GM12872 (cell line): ENCODE data around the gene OSTF1.

Experiments
- TF ChIP-seq, protein P1 (sequence below): IDR thresholded peaks from 3 replicates; pipeline ENCODE4 v1.5.1; 2011; ENCODE audit warnings: low read depth, mild to moderate bottlenecking, low read length, moderate library complexity; ENCODE audit not compliant: insufficient read depth

OSTF1 gene

GRCh38 chr9:75086541-75087288 lies 1.6 kb upstream of the OSTF1 start:
- TF ChIP-seq, protein P1, sequence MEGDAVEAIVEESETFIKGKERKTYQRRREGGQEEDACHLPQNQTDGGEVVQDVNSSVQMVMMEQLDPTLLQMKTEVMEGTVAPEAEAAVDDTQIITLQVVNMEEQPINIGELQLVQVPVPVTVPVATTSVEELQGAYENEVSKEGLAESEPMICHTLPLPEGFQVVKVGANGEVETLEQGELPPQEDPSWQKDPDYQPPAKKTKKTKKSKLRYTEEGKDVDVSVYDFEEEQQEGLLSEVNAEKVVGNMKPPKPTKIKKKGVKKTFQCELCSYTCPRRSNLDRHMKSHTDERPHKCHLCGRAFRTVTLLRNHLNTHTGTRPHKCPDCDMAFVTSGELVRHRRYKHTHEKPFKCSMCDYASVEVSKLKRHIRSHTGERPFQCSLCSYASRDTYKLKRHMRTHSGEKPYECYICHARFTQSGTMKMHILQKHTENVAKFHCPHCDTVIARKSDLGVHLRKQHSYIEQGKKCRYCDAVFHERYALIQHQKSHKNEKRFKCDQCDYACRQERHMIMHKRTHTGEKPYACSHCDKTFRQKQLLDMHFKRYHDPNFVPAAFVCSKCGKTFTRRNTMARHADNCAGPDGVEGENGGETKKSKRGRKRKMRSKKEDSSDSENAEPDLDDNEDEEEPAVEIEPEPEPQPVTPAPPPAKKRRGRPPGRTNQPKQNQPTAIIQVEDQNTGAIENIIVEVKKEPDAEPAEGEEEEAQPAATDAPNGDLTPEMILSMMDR, result no peak

DNA sequence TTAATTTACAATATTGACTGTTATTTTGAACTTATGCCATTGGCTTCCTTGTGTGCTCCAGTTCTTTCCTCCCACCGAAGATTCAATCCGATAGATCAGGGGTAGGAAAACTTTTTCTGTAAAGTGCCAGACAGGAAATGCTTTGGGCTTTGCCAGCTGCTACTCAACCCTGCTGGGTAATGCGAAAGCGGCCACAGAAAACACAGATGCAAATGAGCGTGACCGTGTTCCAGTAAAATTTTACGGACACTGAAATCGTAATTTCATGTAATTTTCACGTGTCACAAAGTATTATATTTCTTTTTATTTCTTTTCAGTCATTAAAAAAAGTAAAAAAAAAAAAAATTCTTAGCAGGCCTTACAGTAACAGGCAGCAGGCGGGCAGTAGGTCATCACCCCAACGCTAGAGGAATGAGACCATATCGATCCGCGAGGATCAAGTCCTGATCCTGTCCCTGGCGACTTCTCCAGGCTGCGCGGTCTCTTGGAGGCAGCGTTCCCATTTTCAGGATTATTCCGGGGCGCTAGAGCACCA lies 958 bp upstream of the OSTF1 start:
- TF ChIP-seq, protein P1, result no peak

DNA sequence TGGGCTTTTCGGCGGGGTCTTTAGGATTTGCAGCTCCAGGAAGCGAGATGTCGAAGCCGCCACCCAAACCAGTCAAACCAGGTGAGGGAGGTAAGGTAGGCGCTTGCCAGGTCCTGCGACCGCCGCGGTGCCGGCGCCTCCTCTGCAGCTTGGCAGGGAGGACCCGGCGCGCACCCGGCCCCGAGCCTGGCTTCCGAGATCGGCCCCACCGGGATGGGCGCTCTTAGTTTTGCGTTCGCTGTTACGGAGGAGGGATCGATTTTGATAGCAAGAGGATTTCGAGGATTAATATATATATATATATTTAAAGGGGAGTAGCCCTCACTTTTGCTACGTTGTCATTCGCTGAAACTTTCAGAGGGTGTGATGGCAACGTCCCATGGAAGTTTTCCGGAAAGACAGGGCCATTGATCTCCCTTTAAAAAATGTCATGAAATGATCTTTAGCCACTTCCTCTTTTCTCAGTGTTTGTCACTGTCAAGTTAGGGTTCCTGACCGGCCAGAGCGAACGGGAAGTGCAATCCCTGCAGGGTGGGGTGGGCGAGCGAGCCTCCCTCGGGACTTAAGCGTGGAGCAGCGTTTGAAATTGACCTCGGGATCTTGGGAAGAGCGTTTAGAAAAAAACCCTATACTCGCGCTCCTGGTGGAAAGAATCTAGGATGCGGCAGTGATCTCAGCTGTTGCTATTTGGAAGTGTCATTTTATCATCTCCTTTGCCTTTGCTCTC lies 495 bp downstream of the OSTF1 start:
- TF ChIP-seq, protein P1, result no peak

DNA sequence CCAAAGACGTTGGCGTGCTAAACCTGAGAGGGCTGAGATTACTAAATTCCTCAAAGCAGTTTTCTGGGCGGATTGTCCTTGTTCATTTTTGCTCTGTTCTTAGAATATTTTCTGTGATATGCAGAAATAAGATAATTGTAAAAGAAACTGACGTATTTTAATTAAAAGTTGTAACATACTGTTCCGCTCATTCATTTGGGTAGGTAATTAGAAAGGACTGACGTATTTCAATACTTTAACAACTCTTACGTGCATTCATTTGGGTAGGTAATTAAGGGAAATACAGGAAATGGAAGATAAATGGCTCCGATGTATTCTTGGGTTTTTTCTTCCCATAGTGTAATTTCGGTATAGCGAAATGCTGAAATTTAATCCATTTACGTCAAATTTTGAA lies 1.1 kb downstream of the OSTF1 start:
- TF ChIP-seq, protein P1, result no peak

GRCh38 chr9:75090579-75090978 lies 2.3 kb downstream of the OSTF1 start:
- TF ChIP-seq, protein P1, result no peak

GRCh38 chr9:75092766-75093165 lies 4.5 kb downstream of the OSTF1 start:
- TF ChIP-seq, protein P1, result no peak

DNA sequence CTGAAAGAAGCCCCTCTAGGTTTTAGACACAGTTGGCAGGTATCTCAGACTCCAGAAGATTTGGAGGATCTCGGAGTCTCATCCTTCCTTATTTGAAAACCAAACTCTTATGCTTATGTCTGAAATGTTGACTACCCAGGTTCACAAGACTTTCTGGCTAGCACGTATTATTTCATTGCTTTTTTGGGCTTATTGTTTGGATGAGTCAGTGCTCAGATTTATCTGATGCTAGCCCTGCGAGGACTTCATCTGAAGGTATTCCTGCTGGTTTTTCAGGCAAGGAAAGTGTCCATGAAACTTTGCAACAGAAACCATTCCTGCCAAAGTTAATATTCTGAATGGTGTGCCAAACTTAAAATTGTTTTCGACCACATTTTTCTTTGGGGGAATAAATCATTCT lies 8.5 kb downstream of the OSTF1 start:
- TF ChIP-seq, protein P1, result no peak
